ENCODE measurements around the gene ZNF236.

DNA sequence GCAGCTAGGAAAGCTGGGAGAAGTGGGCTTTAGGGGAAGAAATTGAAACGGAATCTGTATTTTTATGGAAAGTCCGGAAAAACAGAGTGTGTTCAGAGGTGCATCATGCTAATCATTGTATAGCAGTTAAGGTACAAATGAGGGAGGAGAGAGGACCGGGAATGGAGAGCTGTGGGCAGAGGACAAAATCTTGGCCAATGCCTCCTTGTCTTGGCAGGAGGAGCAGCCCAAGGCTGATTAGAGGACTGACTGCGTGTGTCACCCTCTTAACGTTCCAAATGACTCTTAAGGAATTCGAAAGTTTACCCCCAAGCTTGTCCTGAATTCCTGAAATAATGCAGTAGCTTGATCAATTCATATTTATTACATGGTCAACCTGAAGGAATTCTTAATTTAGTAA, 81.0 kb downstream of the ZNF236 start:
- TF ChIP-seq CTCF (IDR thresholded peaks at IDR 0.05; ENCODE audit: poor library complexity, severe bottlenecking), result no peak
- TF ChIP-seq EP300 (conservative IDR thresholded peaks at IDR 0.05; ENCODE audit: poor library complexity, severe bottlenecking), result no peak
- TF ChIP-seq TAF1 (IDR thresholded peaks at IDR 0.05; ENCODE audit: low read depth), result no peak
- TF ChIP-seq, protein P1, sequence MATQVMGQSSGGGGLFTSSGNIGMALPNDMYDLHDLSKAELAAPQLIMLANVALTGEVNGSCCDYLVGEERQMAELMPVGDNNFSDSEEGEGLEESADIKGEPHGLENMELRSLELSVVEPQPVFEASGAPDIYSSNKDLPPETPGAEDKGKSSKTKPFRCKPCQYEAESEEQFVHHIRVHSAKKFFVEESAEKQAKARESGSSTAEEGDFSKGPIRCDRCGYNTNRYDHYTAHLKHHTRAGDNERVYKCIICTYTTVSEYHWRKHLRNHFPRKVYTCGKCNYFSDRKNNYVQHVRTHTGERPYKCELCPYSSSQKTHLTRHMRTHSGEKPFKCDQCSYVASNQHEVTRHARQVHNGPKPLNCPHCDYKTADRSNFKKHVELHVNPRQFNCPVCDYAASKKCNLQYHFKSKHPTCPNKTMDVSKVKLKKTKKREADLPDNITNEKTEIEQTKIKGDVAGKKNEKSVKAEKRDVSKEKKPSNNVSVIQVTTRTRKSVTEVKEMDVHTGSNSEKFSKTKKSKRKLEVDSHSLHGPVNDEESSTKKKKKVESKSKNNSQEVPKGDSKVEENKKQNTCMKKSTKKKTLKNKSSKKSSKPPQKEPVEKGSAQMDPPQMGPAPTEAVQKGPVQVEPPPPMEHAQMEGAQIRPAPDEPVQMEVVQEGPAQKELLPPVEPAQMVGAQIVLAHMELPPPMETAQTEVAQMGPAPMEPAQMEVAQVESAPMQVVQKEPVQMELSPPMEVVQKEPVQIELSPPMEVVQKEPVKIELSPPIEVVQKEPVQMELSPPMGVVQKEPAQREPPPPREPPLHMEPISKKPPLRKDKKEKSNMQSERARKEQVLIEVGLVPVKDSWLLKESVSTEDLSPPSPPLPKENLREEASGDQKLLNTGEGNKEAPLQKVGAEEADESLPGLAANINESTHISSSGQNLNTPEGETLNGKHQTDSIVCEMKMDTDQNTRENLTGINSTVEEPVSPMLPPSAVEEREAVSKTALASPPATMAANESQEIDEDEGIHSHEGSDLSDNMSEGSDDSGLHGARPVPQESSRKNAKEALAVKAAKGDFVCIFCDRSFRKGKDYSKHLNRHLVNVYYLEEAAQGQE (IDR thresholded peaks at IDR 0.05; ENCODE audit: borderline replicate concordance), result no peak
- no peak for TF ChIP-seq POLR2AphosphoS5 (IDR thresholded peaks at IDR 0.05)
- no peak for TF ChIP-seq EZH2 (IDR thresholded peaks at IDR 0.05; ENCODE audit: borderline replicate concordance, insufficient read depth, low read length, poor library complexity, severe bottlenecking)

Data from neural cell (in vitro differentiated cells).